Endothelial cell of umbilical vein (primary cell): ENCODE data around the gene CAMTA1. TPM values are rescaled to one million over a fixed set of nuclear protein-coding genes. Genes with fewer than 3 reads are reported as not detected.

Experiments used
- BruUV-seq: library from RNA; stranded (reverse); fragments of 400-500 nt; replicated peaks from 2 replicates; lab custom pipeline; 2021; lab: Mats Ljungman, UMichigan
- CTCF ChIA-PET: fragments of 300-600, 350-600 bp; sonication (Branson Sonifier 250); formaldehyde crosslinking; loops from one replicate; lab custom pipeline; 2021; ENCODE audit warnings: antibody characterized with exemption, inconsistent platforms; lab: Charles Lee
- POLR2A ChIA-PET: fragments of 300-600, 350-600 bp; sonication (Branson Sonifier 250); formaldehyde crosslinking; loops from one replicate; lab custom pipeline; 2021; ENCODE audit warnings: antibody characterized with exemption, inconsistent platforms; lab: Charles Lee
- DNase-seq: peaks from one replicate; pipeline ENCODE4 v3.0.0-alpha.2; 2011; ENCODE audit warnings: low read depth, low spot score
- FAIRE-seq: peaks from 2 replicates; lab custom pipeline; 2011; peaks lifted over from hg19 to GRCh38; lab: Jason Lieb, UNC
- H2AFZ ChIP-seq: 2 replicates; pipeline ENCODE4 v1.6.0; 2012; ENCODE audit warnings: low read depth, low read length, control low read depth, inconsistent platforms
- H3K27ac ChIP-seq: 2 replicates; pipeline ENCODE4 v1.5.1; 2011; ENCODE audit warnings: low read depth, mild to moderate bottlenecking, control low read depth, low read length, moderate library complexity; ENCODE audit not compliant: insufficient read depth
- H3K27me3 ChIP-seq, 2 experiments: 2 replicates each; pipeline versions ENCODE4 v1.6.0 to v1.6.1; 2011; ENCODE audit warnings: low read length in 2 of 2, mixed read lengths in 1 of 2; ENCODE audit not compliant: control insufficient read depth in 2 of 2, insufficient read depth in 2 of 2
- H3K36me3 ChIP-seq, 2 experiments: 2 replicates in 1 of 2; 3 replicates in 1 of 2; pipeline ENCODE4 v1.5.1; 2011; ENCODE audit warnings: low read length in 2 of 2, mild to moderate bottlenecking in 1 of 2, moderate library complexity in 1 of 2; ENCODE audit not compliant: control insufficient read depth in 2 of 2, insufficient read depth in 2 of 2; ENCODE audit errors: extremely low read depth in 1 of 2
- H3K4me1 ChIP-seq: 3 replicates; pipeline ENCODE4 v1.5.1; 2011; ENCODE audit warnings: mild to moderate bottlenecking, low read length; ENCODE audit not compliant: control insufficient read depth, insufficient read depth; ENCODE audit errors: extremely low read depth
- H3K4me2 ChIP-seq: 2 replicates; pipeline ENCODE4 v1.6.1; 2011; ENCODE audit warnings: low read length, control low read depth, mixed read lengths; ENCODE audit not compliant: insufficient read depth
- H3K4me3 ChIP-seq, 3 experiments: fragments of 200-600 bp in 1 of 3; sonication (generic), shearing (Covaris generic) in 1 of 3; replicated peaks in 1 of 3; 2 replicates each; pipeline ENCODE4 v1.5.1; 2011 to 2016; ENCODE audit warnings: control low read depth in 3 of 3, low read length in 3 of 3, mild to moderate bottlenecking in 2 of 3, inconsistent platforms in 1 of 3, low read depth in 1 of 3, moderate library complexity in 1 of 3; ENCODE audit not compliant: insufficient read depth in 1 of 3
- H3K79me2 ChIP-seq: 2 replicates; pipeline ENCODE4 v1.6.0; 2012; ENCODE audit warnings: low read length, inconsistent platforms; ENCODE audit not compliant: control insufficient read depth, insufficient read depth
- H3K9ac ChIP-seq: replicated peaks from 2 replicates; pipeline ENCODE3; 2011; ENCODE audit warnings: low read length, control low read depth; ENCODE audit not compliant: insufficient read depth; ENCODE audit errors: extremely low read depth
- H3K9me1 ChIP-seq: replicated peaks from 3 replicates; pipeline ENCODE4 v1.6.0; 2011; ENCODE audit warnings: mild to moderate bottlenecking, low read length; ENCODE audit not compliant: control insufficient read depth, insufficient read depth; ENCODE audit errors: extremely low read depth
- H3K9me3 ChIP-seq: replicated peaks from 2 replicates; pipeline ENCODE4 v1.5.1; 2012; ENCODE audit warnings: low read length, inconsistent platforms; ENCODE audit not compliant: control insufficient read depth, insufficient read depth
- H4K20me1 ChIP-seq: replicated peaks from 2 replicates; pipeline ENCODE3; 2011; ENCODE audit warnings: mild to moderate bottlenecking, low read length; ENCODE audit not compliant: control insufficient read depth, insufficient read depth; ENCODE audit errors: extremely low read depth
- CTCF ChIP-seq, 2 donors: IDR thresholded peaks; 1 replicate in 1 of 2; 2 replicates in 1 of 2; pipeline ENCODE4 v1.5.1; 2011; ENCODE audit warnings: low read length in 2 of 2, mild to moderate bottlenecking in 2 of 2, moderate library complexity in 2 of 2, control low read depth in 1 of 2, inconsistent platforms in 1 of 2, low read depth in 1 of 2; ENCODE audit not compliant: insufficient read depth in 1 of 2; ENCODE audit errors: extremely low read depth in 1 of 2
- EZH2 ChIP-seq: IDR thresholded peaks from 2 replicates; pipeline ENCODE4 v1.6.1; 2012; ENCODE audit warnings: borderline replicate concordance, low read depth, mild to moderate bottlenecking, moderate library complexity, low read length, inconsistent platforms; ENCODE audit not compliant: severe bottlenecking
- FOS ChIP-seq: IDR thresholded peaks from 2 replicates; pipeline ENCODE4 v1.6.1; 2011; ENCODE audit warnings: mild to moderate bottlenecking, low read length, moderate library complexity, borderline replicate concordance; ENCODE audit not compliant: insufficient read depth
- GATA2 ChIP-seq: IDR thresholded peaks from 2 replicates; pipeline ENCODE4 v1.7.0; 2011; ENCODE audit warnings: low read depth, mild to moderate bottlenecking, moderate library complexity, mixed read lengths, low read length; ENCODE audit not compliant: insufficient read length, insufficient read depth
- JUN ChIP-seq: IDR thresholded peaks from 2 replicates; pipeline ENCODE4 v1.6.1; 2011; ENCODE audit warnings: borderline replicate concordance, low read depth; ENCODE audit not compliant: insufficient read length, insufficient read depth
- MAX ChIP-seq: IDR thresholded peaks from 2 replicates; pipeline ENCODE4 v1.6.1; 2011; ENCODE audit not compliant: insufficient read depth, insufficient read length
- MYC ChIP-seq: IDR thresholded peaks from one replicate; pipeline ENCODE4 v1.6.1; 2011; ENCODE audit warnings: mild to moderate bottlenecking, low read depth, low read length
- POLR2A ChIP-seq: IDR thresholded peaks from 2 replicates; pipeline ENCODE4 v1.6.1; 2012; ENCODE audit warnings: low read depth, mild to moderate bottlenecking, control low read depth, low read length
- POLR2AphosphoS5 ChIP-seq: IDR thresholded peaks from 2 replicates; pipeline ENCODE4 v1.6.1; 2012; ENCODE audit warnings: low read depth, mild to moderate bottlenecking, control low read depth, low read length, moderate library complexity; ENCODE audit not compliant: insufficient read depth
- dilution Hi-C: fragments of 300-500 bp; cut with MboI; formaldehyde crosslinking; loops from one replicate; pipeline ENCODE4 v1.15.0; 2019; ENCODE audit warnings: low sequenced_read_pairs; ENCODE audit not compliant: extremely low pct_ligation_motif_present
- intact Hi-C: fragments of 100-400 bp; cut with micrococcal nuclease; formaldehyde crosslinking; loops from one replicate; pipeline ENCODE4 v1.10.0; 2022
- polyA plus RNA-seq, 4 experiments: library from polyadenylated mRNA; depleted of rRNA in 3 of 4; stranded (reverse) in 3 of 4; unstranded in 1 of 4; fragments of >200 nt; gene quantifications; 2 replicates each; pipeline versions ENCODE4 v1.2.1 to v1.2.3, GENCODE V29; 2011 to 2012; ENCODE audit warnings: missing spikeins in 1 of 4
- total RNA-seq: library from RNA; stranded (reverse); gene quantifications from 2 replicates; pipeline ENCODE4 v1.2.3, GENCODE V29; 2021

Gene CAMTA1
- total and polyA plus RNA-seq, 2 donors (not counting 3 experiments of a cell fraction or from before 2014, with no cell fraction given), result 50.8 to 92.7 TPM

- dilution Hi-C loops (no loop called here), intact Hi-C loops (loop anchor here (10.0 kb wide), 1 partner anchor 77 kb away; no protein-coding TSS in a partner anchor)
- no peak overlapping the region for H3K4me2 ChIP-seq
- no peaks in the 10 kb centered on the region for H3K36me3 ChIP-seq
- H3K9ac ChIP-seq, result no peak overlapping the region
- ChIA-PET POLR2A (no interaction called here), CTCF (interaction anchor here (0.6 to 1.1 kb wide), 3 partner anchors 21 to 548 kb away, joined by 3 to 5 read pairs (median 3); no protein-coding TSS in a partner anchor)
- no peaks in the 10 kb centered on the region for H3K9me1 ChIP-seq
- H2AFZ ChIP-seq, result no peak overlapping the region
- no peaks in the 10 kb centered on the region for H3K27me3 ChIP-seq
- no TSS peak for BruUV-seq
- no peaks in the 10 kb centered on the region for H3K4me1 ChIP-seq
- TF ChIP-seq JUN (no peak), FOS (no peak), GATA2 (no peak), EZH2 (no peak), POLR2AphosphoS5 (no peak), MAX (no peak), CTCF (IDR thresholded peaks at IDR 0.05; ENCODE audit: extremely low read depth in 1 of 2, insufficient read depth in 1 of 2, low read depth in 1 of 2, low read length in 2 of 2) (no peak), POLR2A (no peak), MYC (no peak)
- H3K27ac ChIP-seq, result no peak overlapping the region
- no peaks in the 10 kb centered on the region for H3K9me3 ChIP-seq
- no peaks in the 10 kb centered on the region for H3K79me2 ChIP-seq
- H4K20me1 ChIP-seq, result no peaks in the 10 kb centered on the region
- FAIRE-seq (no peak), DNase-seq (no peak)
- no peak overlapping the region for H3K4me3 ChIP-seq
Observed at GRCh38 chr1:7111853-7112252, 326.6 kb downstream of the CAMTA1 start.
